ENCODE results near the gene FBXW11.

Gene FBXW11

DNA sequence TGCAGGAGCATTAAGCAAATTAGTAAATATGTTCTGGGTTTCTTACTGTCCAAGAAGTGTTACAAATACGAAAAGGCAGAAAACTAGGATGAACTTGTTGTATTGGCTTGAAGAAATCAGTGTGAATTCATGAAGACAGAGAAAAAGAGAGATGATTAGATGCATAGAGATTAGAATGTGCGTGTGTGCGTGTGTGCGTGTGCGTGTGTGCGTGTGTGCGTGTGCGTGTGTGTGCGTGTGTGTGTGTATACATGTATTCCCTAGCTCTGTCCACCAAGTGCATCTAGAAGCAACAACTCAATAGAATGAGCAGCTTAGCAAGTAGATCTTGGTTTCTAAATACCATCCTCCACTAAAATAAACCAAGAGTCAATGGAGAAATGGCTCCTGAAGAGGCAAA is 179.3 kb downstream of the FBXW11 start:
- H3K4me3 ChIP-seq (ENCODE audit: low read length), result no peak overlapping the region
- no peak for DNase-seq (ENCODE audit: low read depth)
- TF ChIP-seq, protein P1, sequence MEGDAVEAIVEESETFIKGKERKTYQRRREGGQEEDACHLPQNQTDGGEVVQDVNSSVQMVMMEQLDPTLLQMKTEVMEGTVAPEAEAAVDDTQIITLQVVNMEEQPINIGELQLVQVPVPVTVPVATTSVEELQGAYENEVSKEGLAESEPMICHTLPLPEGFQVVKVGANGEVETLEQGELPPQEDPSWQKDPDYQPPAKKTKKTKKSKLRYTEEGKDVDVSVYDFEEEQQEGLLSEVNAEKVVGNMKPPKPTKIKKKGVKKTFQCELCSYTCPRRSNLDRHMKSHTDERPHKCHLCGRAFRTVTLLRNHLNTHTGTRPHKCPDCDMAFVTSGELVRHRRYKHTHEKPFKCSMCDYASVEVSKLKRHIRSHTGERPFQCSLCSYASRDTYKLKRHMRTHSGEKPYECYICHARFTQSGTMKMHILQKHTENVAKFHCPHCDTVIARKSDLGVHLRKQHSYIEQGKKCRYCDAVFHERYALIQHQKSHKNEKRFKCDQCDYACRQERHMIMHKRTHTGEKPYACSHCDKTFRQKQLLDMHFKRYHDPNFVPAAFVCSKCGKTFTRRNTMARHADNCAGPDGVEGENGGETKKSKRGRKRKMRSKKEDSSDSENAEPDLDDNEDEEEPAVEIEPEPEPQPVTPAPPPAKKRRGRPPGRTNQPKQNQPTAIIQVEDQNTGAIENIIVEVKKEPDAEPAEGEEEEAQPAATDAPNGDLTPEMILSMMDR (conservative IDR thresholded peaks at IDR 0.05; ENCODE audit: low read length), result no peak

DNA sequence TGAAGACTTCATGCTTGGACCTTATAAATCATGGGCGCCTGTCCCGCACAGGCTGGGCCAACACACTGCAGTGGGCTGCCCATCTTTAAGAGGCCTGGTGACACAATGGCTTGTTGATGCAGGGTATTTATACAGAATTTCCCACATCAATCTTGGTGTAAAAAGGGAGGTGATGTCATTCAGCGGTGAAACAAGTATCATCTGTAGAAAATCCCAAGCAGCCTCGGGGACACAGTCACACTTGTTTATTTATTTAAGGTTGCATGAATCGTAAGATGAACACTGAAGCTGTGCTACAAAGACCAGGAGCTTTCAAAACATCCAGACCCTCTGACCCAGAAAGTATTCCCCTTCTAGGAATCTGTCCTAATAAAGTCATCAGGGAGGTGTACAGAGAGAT is 180.3 kb downstream of the FBXW11 start:
- TF ChIP-seq, protein P1 (conservative IDR thresholded peaks at IDR 0.05; ENCODE audit: low read length), result no peak
- no peak overlapping the region for H3K4me3 ChIP-seq (ENCODE audit: low read length)
- no peak for DNase-seq (ENCODE audit: low read depth)

DNA sequence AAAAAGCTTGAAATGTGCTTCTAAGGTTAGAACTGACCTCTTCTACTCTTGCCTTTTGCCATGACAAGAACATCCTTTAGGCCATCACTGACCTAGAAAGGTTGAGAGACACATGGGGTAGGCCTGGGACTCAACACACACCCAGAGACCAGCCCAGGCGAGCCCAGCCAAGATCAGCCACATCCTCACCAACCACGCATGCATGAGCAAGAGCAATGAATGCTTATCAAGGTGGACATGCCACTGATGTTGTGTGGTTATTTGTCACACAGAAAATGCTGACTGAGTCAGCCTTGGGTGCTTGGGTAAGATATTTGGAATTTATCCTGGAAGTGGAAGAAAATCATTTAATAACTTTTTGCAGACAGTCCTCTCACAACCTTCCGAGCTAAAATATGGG is 181.4 kb downstream of the FBXW11 start:
- DNase-seq (ENCODE audit: low read depth), result peak; percentile 3
- TF ChIP-seq, protein P1 (conservative IDR thresholded peaks at IDR 0.05; ENCODE audit: low read length), result no peak
- H3K4me3 ChIP-seq (ENCODE audit: low read length), result no peak overlapping the region

DNA sequence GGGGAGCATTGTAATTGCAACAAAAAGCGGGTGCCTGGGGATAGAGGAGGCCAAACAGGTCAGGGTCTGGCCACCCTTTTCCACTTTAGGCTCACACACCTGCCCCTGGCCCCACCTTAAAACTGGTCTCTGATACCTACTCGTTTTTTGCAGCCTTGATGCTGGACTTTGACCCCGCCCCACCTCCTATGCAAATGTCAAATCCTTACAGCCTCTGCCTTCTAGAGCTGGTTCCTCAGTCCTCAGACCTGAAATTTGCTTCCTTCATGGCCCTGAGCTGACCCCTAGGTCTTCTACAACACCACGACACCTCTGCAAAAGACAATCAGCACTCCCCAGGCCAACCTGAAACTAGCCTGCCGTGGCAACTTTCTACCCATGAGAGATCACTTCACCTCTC is 183.2 kb downstream of the FBXW11 start:
- no peak for DNase-seq (ENCODE audit: low read depth)
- H3K4me3 ChIP-seq (ENCODE audit: low read length), result no peak overlapping the region
- TF ChIP-seq, protein P1 (conservative IDR thresholded peaks at IDR 0.05; ENCODE audit: low read length), result no peak

DNA sequence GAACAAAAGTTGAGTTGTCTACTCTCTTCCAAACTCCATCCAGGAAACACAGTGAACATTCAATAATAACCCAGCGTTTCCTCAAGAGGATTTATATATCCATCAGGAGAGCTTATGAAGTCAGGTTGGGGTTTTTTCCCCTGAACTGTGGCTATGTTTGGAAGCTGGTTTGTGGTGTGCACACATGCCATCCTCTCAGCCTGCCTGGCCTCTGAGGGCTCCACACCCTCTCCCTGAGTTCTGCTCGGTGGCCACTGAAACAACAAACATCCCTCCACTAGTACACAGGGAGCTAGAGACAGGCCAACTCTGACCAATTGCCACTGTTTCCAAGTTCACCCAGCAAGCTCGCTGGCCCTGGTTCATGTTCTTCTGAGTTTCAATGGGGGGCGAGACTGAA is 185.2 kb downstream of the FBXW11 start:
- TF ChIP-seq, protein P1 (conservative IDR thresholded peaks at IDR 0.05; ENCODE audit: low read length), result no peak
- H3K4me3 ChIP-seq (ENCODE audit: low read length), result no peak overlapping the region
- no peak for DNase-seq (ENCODE audit: low read depth)

DNA sequence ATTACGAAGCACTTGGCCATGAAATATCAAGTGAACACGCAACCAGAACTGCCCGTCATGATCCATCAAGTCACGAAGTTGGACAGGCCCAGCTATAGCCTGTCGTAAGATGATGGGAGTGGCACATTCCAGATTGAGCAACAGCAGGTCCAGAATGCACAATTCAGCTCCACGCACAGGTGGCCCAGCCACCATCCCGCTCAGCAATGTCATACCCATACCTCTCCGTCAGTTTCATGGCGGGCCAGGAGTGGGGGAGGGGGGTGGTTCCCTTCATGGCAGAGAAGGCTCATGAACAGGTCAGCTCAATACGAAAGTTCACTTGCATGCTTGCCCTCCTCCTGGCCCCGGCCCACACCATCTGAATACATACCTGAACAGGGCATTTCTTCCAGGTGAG is 185.9 kb downstream of the FBXW11 start:
- TF ChIP-seq, protein P1 (conservative IDR thresholded peaks at IDR 0.05; ENCODE audit: low read length), result no peak
- H3K4me3 ChIP-seq (ENCODE audit: low read length), result no peak overlapping the region
- no peak for DNase-seq (ENCODE audit: low read depth)

DNA sequence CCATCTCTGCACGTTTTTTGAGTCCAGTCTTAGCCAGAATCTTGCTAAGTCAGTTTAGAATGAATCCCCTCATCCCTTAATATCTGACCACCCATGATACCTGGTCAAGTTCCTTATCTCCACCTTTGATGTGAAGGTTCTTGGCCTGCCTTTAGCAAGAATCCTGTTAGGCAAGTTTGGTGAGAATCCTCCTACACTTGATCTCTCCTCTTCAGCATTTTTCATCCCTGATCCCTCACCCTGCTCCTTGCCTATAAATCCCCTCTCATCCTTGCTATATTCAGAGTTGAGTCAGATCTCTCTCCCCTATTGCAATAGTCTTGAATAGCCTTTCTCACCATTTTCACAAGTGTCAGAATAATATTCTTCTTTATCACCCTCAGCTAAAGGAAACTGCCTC is 189.8 kb downstream of the FBXW11 start:
- no peak overlapping the region for H3K4me3 ChIP-seq (ENCODE audit: low read length)
- no peak for DNase-seq (ENCODE audit: low read depth)
- TF ChIP-seq, protein P1 (conservative IDR thresholded peaks at IDR 0.05; ENCODE audit: low read length), result no peak

All from AG10803 (cell line).